Measurements from ENCODE around the gene DAZAP2.

DAZAP2 gene

GRCh38 chr12:51200806-51201205, 37.8 kb upstream of the DAZAP2 start:
- no peaks in the 10 kb centered on the region for H3K4me1 ChIP-seq (ENCODE audit: control insufficient read depth, insufficient read depth, low read length)
- no peak overlapping the region for H3K4me3 ChIP-seq (ENCODE audit: low read length)
- no peaks in the 10 kb centered on the region for H3K27me3 ChIP-seq (ENCODE audit: control insufficient read depth, insufficient read depth, low read length)
- no peaks in the 10 kb centered on the region for H3K36me3 ChIP-seq (ENCODE audit: control insufficient read depth, insufficient read depth, low read length)
- H3K9me3 ChIP-seq (ENCODE audit: control insufficient read depth, low read length): no peaks in the 10 kb centered on the region
- no peak overlapping the region for H3K9ac ChIP-seq (ENCODE audit: low read length)

GRCh38 chr12:51202718-51203117, 35.9 kb upstream of the DAZAP2 start:
- H3K36me3 ChIP-seq (ENCODE audit: control insufficient read depth, insufficient read depth, low read length): no peaks in the 10 kb centered on the region

GRCh38 chr12:51205350-51205749, 33.3 kb upstream of the DAZAP2 start:
- H3K36me3 ChIP-seq (ENCODE audit: control insufficient read depth, insufficient read depth, low read length): no peaks in the 10 kb centered on the region
- H3K4me1 ChIP-seq (ENCODE audit: control insufficient read depth, insufficient read depth, low read length): no peaks in the 10 kb centered on the region
- no peaks in the 10 kb centered on the region for H3K27me3 ChIP-seq (ENCODE audit: control insufficient read depth, insufficient read depth, low read length)
- H3K9me3 ChIP-seq (ENCODE audit: control insufficient read depth, low read length): no peaks in the 10 kb centered on the region
- no peak overlapping the region for H3K4me3 ChIP-seq (ENCODE audit: low read length)
- H3K9ac ChIP-seq (ENCODE audit: low read length): no peak overlapping the region

More at GRCh38 chr12:51202718-51203117, 35.9 kb upstream of the DAZAP2 start:
- no peaks in the 10 kb centered on the region for H3K9me3 ChIP-seq (ENCODE audit: control insufficient read depth, low read length)
- H3K9ac ChIP-seq (ENCODE audit: low read length): no peak overlapping the region
- H3K4me1 ChIP-seq (ENCODE audit: control insufficient read depth, insufficient read depth, low read length): no peaks in the 10 kb centered on the region
- H3K27me3 ChIP-seq (ENCODE audit: control insufficient read depth, insufficient read depth, low read length): no peaks in the 10 kb centered on the region
- H3K4me3 ChIP-seq (ENCODE audit: low read length): no peak overlapping the region

- H3K4me3 ChIP-seq (ENCODE audit: low read length): no peak overlapping the region
- no peaks in the 10 kb centered on the region for H3K36me3 ChIP-seq (ENCODE audit: control insufficient read depth, insufficient read depth, low read length)
- no peak overlapping the region for H3K9ac ChIP-seq (ENCODE audit: low read length)
- no peaks in the 10 kb centered on the region for H3K9me3 ChIP-seq (ENCODE audit: control insufficient read depth, low read length)
- no peaks in the 10 kb centered on the region for H3K27me3 ChIP-seq (ENCODE audit: control insufficient read depth, insufficient read depth, low read length)
- H3K4me1 ChIP-seq (ENCODE audit: control insufficient read depth, insufficient read depth, low read length): no peaks in the 10 kb centered on the region
These were observed 30.5 kb upstream of the DAZAP2 start for GRCh38 chr12:51208016-51208660.

GRCh38 chr12:51209259-51209658, 29.4 kb upstream of the DAZAP2 start:
- Histone ChIP-seq H3K9ac (ENCODE audit: low read length) (no peak overlapping the region), H3K4me3 (ENCODE audit: low read length) (no peak overlapping the region), H3K4me1 (ENCODE audit: control insufficient read depth, insufficient read depth, low read length) (no peaks in the 10 kb centered on the region), H3K36me3 (ENCODE audit: control insufficient read depth, insufficient read depth, low read length) (no peaks in the 10 kb centered on the region), H3K9me3 (ENCODE audit: control insufficient read depth, low read length) (no peaks in the 10 kb centered on the region), H3K27me3 (ENCODE audit: control insufficient read depth, insufficient read depth, low read length) (no peaks in the 10 kb centered on the region)

- Histone ChIP-seq H3K4me1 (ENCODE audit: control insufficient read depth, insufficient read depth, low read length) (no peaks in the 10 kb centered on the region), H3K9ac (ENCODE audit: low read length) (no peak overlapping the region), H3K27me3 (ENCODE audit: control insufficient read depth, insufficient read depth, low read length) (no peaks in the 10 kb centered on the region), H3K36me3 (ENCODE audit: control insufficient read depth, insufficient read depth, low read length) (no peaks in the 10 kb centered on the region), H3K9me3 (ENCODE audit: control insufficient read depth, low read length) (no peaks in the 10 kb centered on the region), H3K4me3 (ENCODE audit: low read length) (no peak overlapping the region)
These were observed 27.8 kb upstream of the DAZAP2 start for GRCh38 chr12:51210690-51211395.

GRCh38 chr12:51214895-51215294, 23.7 kb upstream of the DAZAP2 start:
- Histone ChIP-seq H3K4me3 (ENCODE audit: low read length) (no peak overlapping the region), H3K9me3 (ENCODE audit: control insufficient read depth, low read length) (no peaks in the 10 kb centered on the region), H3K4me1 (ENCODE audit: control insufficient read depth, insufficient read depth, low read length) (peaks cover 14% of the 10 kb centered on the region), H3K27me3 (ENCODE audit: control insufficient read depth, insufficient read depth, low read length) (no peaks in the 10 kb centered on the region), H3K9ac (ENCODE audit: low read length) (no peak overlapping the region), H3K36me3 (ENCODE audit: control insufficient read depth, insufficient read depth, low read length) (no peaks in the 10 kb centered on the region)

- H3K9me3 ChIP-seq (ENCODE audit: control insufficient read depth, low read length): no peaks in the 10 kb centered on the region
These were observed 22.0 kb upstream of the DAZAP2 start for GRCh38 chr12:51216642-51217041.

GRCh38 chr12:51217133-51217967, 21.3 kb upstream of the DAZAP2 start:
- Histone ChIP-seq H3K4me1 (ENCODE audit: control insufficient read depth, insufficient read depth, low read length) (peaks cover 14% of the 10 kb centered on the region), H3K9ac (ENCODE audit: low read length) (peak overlapping the region; percentile 92), H3K36me3 (ENCODE audit: control insufficient read depth, insufficient read depth, low read length) (no peaks in the 10 kb centered on the region), H3K9me3 (ENCODE audit: control insufficient read depth, low read length) (no peaks in the 10 kb centered on the region), H3K27me3 (ENCODE audit: control insufficient read depth, insufficient read depth, low read length) (no peaks in the 10 kb centered on the region), H3K4me3 (ENCODE audit: low read length) (peak overlapping the region; percentile 97)

More at GRCh38 chr12:51216642-51217041, 22.0 kb upstream of the DAZAP2 start:
- no peaks in the 10 kb centered on the region for H3K27me3 ChIP-seq (ENCODE audit: control insufficient read depth, insufficient read depth, low read length)
- no peak overlapping the region for H3K4me3 ChIP-seq (ENCODE audit: low read length)
- H3K36me3 ChIP-seq (ENCODE audit: control insufficient read depth, insufficient read depth, low read length): no peaks in the 10 kb centered on the region
- peaks cover 14% of the 10 kb centered on the region for H3K4me1 ChIP-seq (ENCODE audit: control insufficient read depth, insufficient read depth, low read length)
- peak overlapping the region; percentile 53 for H3K9ac ChIP-seq (ENCODE audit: low read length)

GRCh38 chr12:51217968-51218606, 20.5 kb upstream of the DAZAP2 start, which contains the start of gene POU6F1:
Gene POU6F1, minus strand, starts transcription at chr12:51218062. Its CDS starts 11,226 bp downstream, at chr12:51206836.
- Histone ChIP-seq H3K9ac (ENCODE audit: low read length) (peak within 1 kb of the TSS; percentile 92), H3K4me3 (ENCODE audit: low read length) (peak within 1 kb of the TSS; percentile 97), H3K4me1 (ENCODE audit: control insufficient read depth, insufficient read depth, low read length) (peaks cover 14% of the 10 kb centered on the region), H3K36me3 (ENCODE audit: control insufficient read depth, insufficient read depth, low read length) (no peaks in the 10 kb centered on the region), H3K27me3 (ENCODE audit: control insufficient read depth, insufficient read depth, low read length) (no peaks in the 10 kb centered on the region), H3K9me3 (ENCODE audit: control insufficient read depth, low read length) (no peaks in the 10 kb centered on the region)

GRCh38 chr12:51218607-51219161, 19.9 kb upstream of the DAZAP2 start:
- no peaks in the 10 kb centered on the region for H3K9me3 ChIP-seq (ENCODE audit: control insufficient read depth, low read length)
- peak overlapping the region; percentile 92 for H3K9ac ChIP-seq (ENCODE audit: low read length)
- no peaks in the 10 kb centered on the region for H3K27me3 ChIP-seq (ENCODE audit: control insufficient read depth, insufficient read depth, low read length)
- H3K36me3 ChIP-seq (ENCODE audit: control insufficient read depth, insufficient read depth, low read length): no peaks in the 10 kb centered on the region
- peaks cover 14% of the 10 kb centered on the region for H3K4me1 ChIP-seq (ENCODE audit: control insufficient read depth, insufficient read depth, low read length)
- peak overlapping the region; percentile 97 for H3K4me3 ChIP-seq (ENCODE audit: low read length)
